C4-2B (cell line): ENCODE data around the gene CHST9.

Experiments
- CTCF ChIP-seq: fragments of 450-650 bp; conservative IDR thresholded peaks from 2 replicates; pipeline ENCODE4 v1.5.1; 2017; ENCODE audit warnings: mild to moderate bottlenecking
- ZFX ChIP-seq: fragments of 450-650 bp; IDR thresholded peaks from 2 replicates; pipeline ENCODE4 v1.6.1; 2017

GRCh38 chr18:26928670-26929313 is 256.3 kb downstream of the CHST9 start:
- TF ChIP-seq CTCF (no peak), ZFX (no peak)
